Kidney tubule cell (primary cell): ENCODE measurements around the gene TEAD4.

ENCODE experiments used
- DNase-seq: peaks from one replicate; pipeline ENCODE4 v3.0.0-alpha.2; 2018; ENCODE audit warnings: low spot score

The TEAD4 gene

GRCh38 chr12:3002646-3003045 is 43.4 kb downstream of the TEAD4 start:
- DNase-seq = no peak

GRCh38 chr12:3003357-3003992 is 44.3 kb downstream of the TEAD4 start:
- DNase-seq = no peak

GRCh38 chr12:3004655-3005565 is 45.7 kb downstream of the TEAD4 start:
- no peak for DNase-seq

GRCh38 chr12:3005736-3006135 is 46.5 kb downstream of the TEAD4 start:
- DNase-seq = no peak

GRCh38 chr12:3009780-3010179 is 50.6 kb downstream of the TEAD4 start:
- no peak for DNase-seq

GRCh38 chr12:3010214-3010930 is 51.2 kb downstream of the TEAD4 start:
- no peak for DNase-seq

- DNase-seq = no peak
These were observed 53.6 kb downstream of the TEAD4 start for GRCh38 chr12:3012786-3013185.

- no peak for DNase-seq
These were observed 55.4 kb downstream of the TEAD4 start for GRCh38 chr12:3014641-3015040.

- no peak for DNase-seq
These were observed 56.2 kb downstream of the TEAD4 start for GRCh38 chr12:3015356-3015755.

- DNase-seq = no peak
These were observed 57.0 kb downstream of the TEAD4 start for GRCh38 chr12:3016191-3016590.

GRCh38 chr12:3017281-3017680 is 58.1 kb downstream of the TEAD4 start:
- DNase-seq = no peak

GRCh38 chr12:3018284-3019004 is 59.2 kb downstream of the TEAD4 start:
- DNase-seq = no peak

- no peak for DNase-seq
These were observed 59.9 kb downstream of the TEAD4 start for GRCh38 chr12:3019005-3019680.

- no peak for DNase-seq
These were observed 61.2 kb downstream of the TEAD4 start for GRCh38 chr12:3020399-3020798.

- no peak for DNase-seq
These were observed 61.7 kb downstream of the TEAD4 start for GRCh38 chr12:3020850-3021435.

- no peak for DNase-seq
These were observed 63.2 kb downstream of the TEAD4 start for GRCh38 chr12:3022411-3022810.

- DNase-seq = no peak
These were observed 63.8 kb downstream of the TEAD4 start for GRCh38 chr12:3022961-3023360.

GRCh38 chr12:3028108-3028507 is 68.9 kb downstream of the TEAD4 start:
- DNase-seq = no peak

- DNase-seq = no peak
These were observed 71.7 kb downstream of the TEAD4 start for GRCh38 chr12:3030821-3031429.

- DNase-seq = no peak
These were observed 73.0 kb downstream of the TEAD4 start for GRCh38 chr12:3032161-3032560.
